ENCODE data around the gene FBXL3.

- TF ChIP-seq CTCF (IDR thresholded peaks at IDR 0.05 in 8 of 11, conservative IDR thresholded peaks at IDR 0.05 in 3 of 11) (no peak), POLR2A (IDR thresholded peaks at IDR 0.05) (no peak)
Observed at GRCh38 chr13:77053192-77053591, 26.2 kb upstream of the FBXL3 start.

All from spleen (tissue), 7 donors.